Measurements from ENCODE around the gene NSMCE1.
A peak's percentile ranks its signal among the peaks of the same experiment; 100 is the strongest.

Gene NSMCE1

GRCh38 chr16:27308792-27309191, 40.2 kb upstream of the NSMCE1 start:
- no peak for TF ChIP-seq CTCF (conservative IDR thresholded peaks at IDR 0.05; ENCODE audit: control insufficient read depth, insufficient read depth, low read depth, low read length)
- no peak overlapping the region for H3K4me3 ChIP-seq (ENCODE audit: control insufficient read depth, low read depth, low read length)
- no peak for DNase-seq (ENCODE audit: low read depth)

GRCh38 chr16:27305839-27306442, 37.4 kb upstream of the NSMCE1 start:
- H3K4me3 ChIP-seq (ENCODE audit: control insufficient read depth, low read depth, low read length), result no peak overlapping the region
- no peak for DNase-seq (ENCODE audit: low read depth)
- TF ChIP-seq CTCF (conservative IDR thresholded peaks at IDR 0.05; ENCODE audit: control insufficient read depth, insufficient read depth, low read depth, low read length), result no peak

- TF ChIP-seq CTCF (conservative IDR thresholded peaks at IDR 0.05; ENCODE audit: control insufficient read depth, insufficient read depth, low read depth, low read length), result no peak
- DNase-seq (ENCODE audit: low read depth), result peak; percentile 52
- H3K4me3 ChIP-seq (ENCODE audit: control insufficient read depth, low read depth, low read length), result no peak overlapping the region
Observed at GRCh38 chr16:27304881-27305745, 36.5 kb upstream of the NSMCE1 start.

GRCh38 chr16:27304102-27304501, 35.5 kb upstream of the NSMCE1 start:
- no peak for TF ChIP-seq CTCF (conservative IDR thresholded peaks at IDR 0.05; ENCODE audit: control insufficient read depth, insufficient read depth, low read depth, low read length)
- DNase-seq (ENCODE audit: low read depth), result no peak
- no peak overlapping the region for H3K4me3 ChIP-seq (ENCODE audit: control insufficient read depth, low read depth, low read length)

GRCh38 chr16:27303256-27304100, 34.9 kb upstream of the NSMCE1 start:
- H3K4me3 ChIP-seq (ENCODE audit: control insufficient read depth, low read depth, low read length), result no peak overlapping the region
- no peak for TF ChIP-seq CTCF (conservative IDR thresholded peaks at IDR 0.05; ENCODE audit: control insufficient read depth, insufficient read depth, low read depth, low read length)
- DNase-seq (ENCODE audit: low read depth), result no peak

- no peak for TF ChIP-seq CTCF (conservative IDR thresholded peaks at IDR 0.05; ENCODE audit: control insufficient read depth, insufficient read depth, low read depth, low read length)
- no peak for DNase-seq (ENCODE audit: low read depth)
- no peak overlapping the region for H3K4me3 ChIP-seq (ENCODE audit: control insufficient read depth, low read depth, low read length)
Observed at GRCh38 chr16:27302126-27302525, 33.6 kb upstream of the NSMCE1 start.

Data from fibroblast of mammary gland (primary cell).